Erythroblast (primary cell): ENCODE data around the gene SERPINH1.

Experiments
- GATA1 ChIP-seq: IDR thresholded peaks from 2 replicates; pipeline ENCODE4 v1.6.1; 2011; ENCODE audit warnings: low read depth, mild to moderate bottlenecking, control low read depth, low read length, moderate library complexity
- POLR2A ChIP-seq: IDR thresholded peaks from 2 replicates; pipeline ENCODE4 v1.6.1; 2011; ENCODE audit warnings: mild to moderate bottlenecking, low read length

DNA sequence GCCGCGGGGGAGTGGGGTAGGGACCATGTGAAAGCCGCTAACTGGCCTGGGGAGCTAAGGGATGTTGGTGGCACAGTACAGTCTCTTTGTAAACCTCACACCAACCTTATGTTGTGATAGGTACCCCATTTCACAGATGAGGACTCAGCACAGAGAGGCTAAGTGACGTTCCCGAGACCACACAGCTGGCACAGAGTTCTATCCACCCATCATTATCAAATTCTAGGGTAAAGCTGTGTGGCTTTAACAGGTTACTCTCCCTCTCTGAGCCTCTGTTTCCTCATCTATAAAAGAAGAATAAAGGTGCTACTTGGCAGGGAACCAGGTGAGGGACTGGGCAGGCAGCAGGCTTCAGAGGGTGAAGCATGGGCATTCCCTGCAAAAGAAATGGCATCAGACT, 34.9 kb upstream of the SERPINH1 start:
- TF ChIP-seq POLR2A, result no peak
- TF ChIP-seq GATA1, result no peak
